Mesenchymal stem cell (in vitro differentiated cells and primary cell): ENCODE data around the gene CLOCK.

ENCODE experiments used
- DNase-seq: peaks from one replicate; pipeline ENCODE4 v3.0.0-alpha.2; 2013
- H2AFZ ChIP-seq: one replicate; pipeline ENCODE4 v1.6.1; 2013; ENCODE audit warnings: low read depth, mild to moderate bottlenecking, control low read depth, inconsistent platforms, low read length, moderate library complexity
- H2AK5ac ChIP-seq: 2 replicates; pipeline ENCODE4 v1.6.1; 2013; ENCODE audit warnings: low read length, moderate library complexity, mild to moderate bottlenecking, inconsistent platforms; ENCODE audit not compliant: severe bottlenecking
- H2BK120ac ChIP-seq: one replicate; pipeline ENCODE4 v1.6.1; 2013; ENCODE audit warnings: low read depth, mild to moderate bottlenecking, inconsistent platforms, low read length, moderate library complexity
- H2BK12ac ChIP-seq, 2 experiments: one replicate each; pipeline ENCODE4 v1.6.1; 2013; ENCODE audit warnings: inconsistent platforms in 2 of 2, low read length in 2 of 2, mild to moderate bottlenecking in 2 of 2, moderate library complexity in 2 of 2, control low read depth in 1 of 2
- H2BK15ac ChIP-seq: one replicate; pipeline ENCODE4 v1.6.1; 2013; ENCODE audit warnings: mild to moderate bottlenecking, low read depth, inconsistent platforms; ENCODE audit not compliant: poor library complexity, severe bottlenecking
- H2BK5ac ChIP-seq: 2 replicates; pipeline ENCODE4 v1.6.1; 2013; ENCODE audit warnings: low read depth, mild to moderate bottlenecking, low read length, control low read depth, inconsistent platforms; ENCODE audit not compliant: poor library complexity, severe bottlenecking
- H3K14ac ChIP-seq, 2 experiments: one replicate each; pipeline ENCODE4 v1.6.1; 2013; ENCODE audit warnings: inconsistent platforms in 2 of 2, low read length in 2 of 2, control low read depth in 1 of 2, mild to moderate bottlenecking in 1 of 2, moderate library complexity in 1 of 2
- H3K18ac ChIP-seq, 2 experiments: one replicate each; pipeline ENCODE4 v1.6.1; 2013; ENCODE audit warnings: inconsistent platforms in 2 of 2, low read length in 2 of 2, control low read depth in 1 of 2, low read depth in 1 of 2, mild to moderate bottlenecking in 1 of 2
- H3K23ac ChIP-seq, 2 experiments: one replicate each; pipeline ENCODE4 v1.6.1; 2013; ENCODE audit warnings: inconsistent platforms in 2 of 2, low read length in 2 of 2, mild to moderate bottlenecking in 2 of 2, moderate library complexity in 2 of 2, control low read depth in 1 of 2
- H3K27ac ChIP-seq: 2 replicates; pipeline ENCODE4 v1.5.1; 2013; ENCODE audit warnings: mild to moderate bottlenecking, moderate library complexity, low read length, control low read depth, inconsistent platforms; ENCODE audit not compliant: poor library complexity, severe bottlenecking
- H3K27me3 ChIP-seq, 2 experiments: 2 replicates each; pipeline versions ENCODE4 v1.6.1 to v1.7.0; 2013; ENCODE audit warnings: low read length in 2 of 2, mild to moderate bottlenecking in 2 of 2, moderate library complexity in 2 of 2, control low read depth in 1 of 2, inconsistent platforms in 1 of 2; ENCODE audit not compliant: control insufficient read depth in 1 of 2, insufficient read depth in 1 of 2
- H3K36me3 ChIP-seq, 2 experiments: 2 replicates each; pipeline versions ENCODE4 v1.6.1 to v1.7.0; 2013; ENCODE audit warnings: low read length in 2 of 2, control low read depth in 1 of 2, inconsistent platforms in 1 of 2, low read depth in 1 of 2, mild to moderate bottlenecking in 1 of 2; ENCODE audit not compliant: insufficient read depth in 2 of 2, control insufficient read depth in 1 of 2
- H3K4ac ChIP-seq, 2 experiments: one replicate each; pipeline ENCODE4 v1.6.1; 2013; ENCODE audit warnings: inconsistent platforms in 2 of 2, low read length in 2 of 2, mild to moderate bottlenecking in 2 of 2, moderate library complexity in 2 of 2, control low read depth in 1 of 2, low read depth in 1 of 2
- H3K4me1 ChIP-seq: 2 replicates; pipeline ENCODE4 v1.6.1; 2013; ENCODE audit warnings: low read depth, low read length, control low read depth; ENCODE audit not compliant: control insufficient read depth, insufficient read depth
- H3K4me2 ChIP-seq: 2 replicates; pipeline ENCODE4 v1.6.1; 2013; ENCODE audit warnings: low read length, mild to moderate bottlenecking, inconsistent platforms; ENCODE audit not compliant: poor library complexity, severe bottlenecking
- H3K4me3 ChIP-seq, 2 experiments: 2 replicates each; pipeline versions ENCODE4 v1.5.1 to v1.7.0; 2013; ENCODE audit warnings: low read length in 2 of 2, mild to moderate bottlenecking in 2 of 2, control low read depth in 1 of 2, low read depth in 1 of 2; ENCODE audit not compliant: insufficient read depth in 1 of 2
- H3K79me1 ChIP-seq: replicated peaks from 2 replicates; pipeline ENCODE4 v1.6.1; 2013; ENCODE audit warnings: mild to moderate bottlenecking, control low read depth, low read length, inconsistent platforms; ENCODE audit not compliant: poor library complexity, severe bottlenecking
- H3K9ac ChIP-seq: 2 replicates; pipeline ENCODE4 v1.7.0; 2013; ENCODE audit warnings: mild to moderate bottlenecking, low read length, moderate library complexity
- H3K9me3 ChIP-seq: 2 replicates; pipeline ENCODE4 v1.7.0; 2013; ENCODE audit warnings: mild to moderate bottlenecking, low read length; ENCODE audit not compliant: control insufficient read depth
- H4K8ac ChIP-seq: one replicate; pipeline ENCODE4 v1.6.1; 2013; ENCODE audit warnings: inconsistent platforms, mild to moderate bottlenecking, low read length, moderate library complexity
- H4K91ac ChIP-seq: one replicate; pipeline ENCODE4 v1.6.1; 2013; ENCODE audit warnings: mild to moderate bottlenecking, low read length, inconsistent platforms
- WGBS: methylation state at CpG from one replicate; pipeline ENCODE4 v1.1.7; 2013; ENCODE audit warnings: mixed read lengths; 5-methylcytosine and 5-hydroxymethylcytosine counted together

CLOCK gene

DNA sequence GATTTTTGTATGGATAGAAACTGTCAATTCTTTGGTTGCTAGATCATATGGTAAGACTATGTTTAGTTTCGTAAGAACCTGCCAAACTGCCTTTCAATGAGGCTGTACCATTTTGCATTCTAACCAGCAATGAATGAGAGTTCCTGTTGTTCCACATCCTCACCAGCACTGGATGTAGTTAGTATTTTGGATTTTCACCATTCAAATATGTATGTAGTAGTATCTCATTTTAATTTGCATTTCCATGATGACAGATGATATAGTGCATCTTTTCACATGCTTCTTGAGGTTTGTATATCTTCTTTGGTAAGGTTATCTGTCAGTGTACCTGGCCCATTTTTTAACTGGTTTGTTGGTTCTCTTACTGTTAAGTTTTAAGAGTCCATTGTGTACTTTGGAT is 34.6 kb downstream of the CLOCK start:
- no peak overlapping the region for H3K23ac ChIP-seq
- no peak for DNase-seq
- H3K27ac ChIP-seq, result no peak overlapping the region
- no peak overlapping the region for H2BK15ac ChIP-seq
- H3K14ac ChIP-seq, result no peak overlapping the region
- H3K4me2 ChIP-seq, result no peak overlapping the region
- H3K79me1 ChIP-seq, result peaks cover 5% of the 10 kb centered on the region
- H3K4me1 ChIP-seq, result no peaks in the 10 kb centered on the region
- H4K8ac ChIP-seq, result no peak overlapping the region
- H2BK120ac ChIP-seq, result no peak overlapping the region
- no peak overlapping the region for H4K91ac ChIP-seq
- no peak overlapping the region for H3K4me3 ChIP-seq
- no peak overlapping the region for H2AK5ac ChIP-seq
- no peaks in the 10 kb centered on the region for H3K27me3 ChIP-seq
- peaks cover 2 to 4% of the 10 kb centered on the region in 2 experiments for H3K36me3 ChIP-seq
- no CpG with 5 or more reads among the region's 1 CpG for WGBS
- no peak overlapping the region for H2AFZ ChIP-seq
- no peak overlapping the region for H3K4ac ChIP-seq
- H3K18ac ChIP-seq, result no peak overlapping the region
- no peaks in the 10 kb centered on the region for H3K9me3 ChIP-seq
- no peak overlapping the region for H3K9ac ChIP-seq
- H2BK5ac ChIP-seq, result no peak overlapping the region
- no peak overlapping the region for H2BK12ac ChIP-seq

- no peak overlapping the region for H2AK5ac ChIP-seq
- no peak overlapping the region for H3K4me3 ChIP-seq
- H2BK5ac ChIP-seq, result no peak overlapping the region
- no peak overlapping the region for H3K4me2 ChIP-seq
- no peak overlapping the region for H2BK12ac ChIP-seq
- no peak overlapping the region for H2BK120ac ChIP-seq
- H2BK15ac ChIP-seq, result no peak overlapping the region
- no peak overlapping the region for H3K23ac ChIP-seq
- no peak overlapping the region for H3K9ac ChIP-seq
- no peak overlapping the region for H2AFZ ChIP-seq
- peaks cover 10% of the 10 kb centered on the region for H3K79me1 ChIP-seq
- H3K27ac ChIP-seq, result no peak overlapping the region
- no peaks in the 10 kb centered on the region for H3K4me1 ChIP-seq
- no peaks in the 10 kb centered on the region for H3K27me3 ChIP-seq
- peaks cover 4 to 5% of the 10 kb centered on the region in 2 experiments for H3K36me3 ChIP-seq
- no peak overlapping the region for H4K8ac ChIP-seq
- no peak overlapping the region for H4K91ac ChIP-seq
- no peak overlapping the region for H3K14ac ChIP-seq
- DNase-seq, result no peak
- no peak overlapping the region for H3K4ac ChIP-seq
- no peak overlapping the region for H3K18ac ChIP-seq
- H3K9me3 ChIP-seq, result no peaks in the 10 kb centered on the region
These were observed 36.0 kb downstream of the CLOCK start for GRCh38 chr4:55510685-55511084.

DNA sequence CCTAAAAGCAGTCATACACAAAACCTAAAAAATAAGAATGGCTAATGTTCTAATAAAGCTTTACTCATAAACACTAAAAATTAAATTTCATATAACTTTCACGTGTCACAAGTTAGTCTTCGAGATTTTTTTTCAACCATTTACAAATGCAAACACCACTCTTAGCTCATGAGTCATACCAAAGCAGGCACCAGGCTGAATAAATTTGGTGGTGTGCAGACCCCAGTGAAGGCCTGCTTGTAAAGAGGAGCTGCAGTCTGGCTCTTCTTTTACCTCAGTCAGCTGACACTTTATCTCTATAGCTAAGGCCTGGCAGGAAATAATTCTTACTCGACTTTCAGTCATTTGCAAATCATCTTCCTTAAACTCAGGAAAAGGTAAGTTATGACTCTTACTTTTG is 37.4 kb downstream of the CLOCK start:
- Histone ChIP-seq H3K4me3 (no peak overlapping the region), H2BK12ac (no peak overlapping the region), H2BK15ac (no peak overlapping the region), H3K9me3 (no peaks in the 10 kb centered on the region), H4K8ac (no peak overlapping the region), H4K91ac (no peak overlapping the region), H3K23ac (no peak overlapping the region), H3K4ac (no peak overlapping the region), H3K9ac (no peak overlapping the region), H2BK5ac (no peak overlapping the region), H2AFZ (no peak overlapping the region), H2BK120ac (no peak overlapping the region), H3K27ac (no peak overlapping the region), H3K4me2 (no peak overlapping the region), H2AK5ac (no peak overlapping the region), H3K18ac (no peak overlapping the region), H3K27me3 (no peaks in the 10 kb centered on the region), H3K14ac (no peak overlapping the region), H3K4me1 (no peaks in the 10 kb centered on the region), H3K79me1 (peaks cover 13% of the 10 kb centered on the region), H3K36me3 (peaks cover 4 to 5% of the 10 kb centered on the region in 2 experiments)
- DNase-seq, result no peak
- WGBS, result 44% methylated on average over 2 of the region's 3 CpGs

GRCh38 chr4:55507612-55508011 is 39.1 kb downstream of the CLOCK start:
- Histone ChIP-seq H3K36me3 (peaks cover 4 to 5% of the 10 kb centered on the region in 2 experiments), H3K14ac (no peak overlapping the region), H3K79me1 (peaks cover 13% of the 10 kb centered on the region), H2BK12ac (no peak overlapping the region), H3K4me3 (no peak overlapping the region), H4K91ac (no peak overlapping the region), H3K23ac (no peak overlapping the region), H3K18ac (no peak overlapping the region), H3K4me1 (no peaks in the 10 kb centered on the region), H2BK15ac (no peak overlapping the region), H4K8ac (no peak overlapping the region), H3K9ac (no peak overlapping the region), H2BK120ac (no peak overlapping the region), H2AFZ (no peak overlapping the region), H2BK5ac (no peak overlapping the region), H3K27me3 (no peaks in the 10 kb centered on the region), H3K27ac (no peak overlapping the region), H2AK5ac (no peak overlapping the region), H3K4ac (no peak overlapping the region), H3K4me2 (no peak overlapping the region), H3K9me3 (no peaks in the 10 kb centered on the region)
- WGBS, result 100% methylated on average over 1 of the region's 1 CpG
- no peak for DNase-seq
